ENCODE measurements around the gene SPRED3.
"Not testable (repeated sequence)": the region's sequence is repeated elsewhere in the genome, so short reads cannot be mapped to it uniquely, and the experiment has no call there.

Gene SPRED3

DNA sequence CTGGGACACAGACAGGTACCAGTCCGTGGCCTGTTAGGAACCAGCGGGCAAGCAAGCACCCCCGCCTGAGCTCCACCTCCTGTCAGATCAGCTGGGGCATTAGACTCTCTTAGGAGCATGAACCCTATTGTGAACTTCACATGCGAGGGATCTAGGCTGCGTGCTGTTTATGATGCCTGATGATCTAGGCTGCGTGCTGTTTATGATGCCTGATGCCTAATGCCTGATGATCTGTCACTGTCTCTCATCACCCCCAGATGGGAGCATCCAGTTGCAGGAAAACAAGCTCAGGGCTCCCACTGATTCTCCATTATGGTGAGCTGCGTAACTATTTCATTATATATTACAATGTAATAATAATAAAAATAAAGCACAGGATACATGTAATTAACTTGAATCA is 33.9 kb downstream of the SPRED3 start:
- DNase-seq = no peak

DNA sequence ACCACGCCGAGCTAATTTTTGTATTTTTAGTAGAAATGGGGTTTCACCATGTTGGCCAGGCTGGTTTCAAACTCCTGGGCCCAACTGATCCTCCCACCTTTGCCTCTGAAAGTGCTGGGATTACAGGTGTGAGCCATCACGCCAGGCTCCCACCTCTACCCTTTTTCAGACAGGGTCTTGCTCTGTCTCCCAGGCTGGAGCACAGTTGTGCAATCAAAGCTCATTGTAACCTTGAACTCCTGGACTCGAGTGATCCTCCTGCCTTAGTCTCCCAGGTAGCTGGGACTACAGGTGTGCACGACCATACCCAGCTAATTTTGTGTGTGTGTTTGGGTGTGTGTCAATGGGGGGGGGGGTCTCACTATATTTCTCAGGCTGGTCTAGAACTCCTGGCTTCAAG is 35.8 kb downstream of the SPRED3 start:
- no peak for DNase-seq

DNA sequence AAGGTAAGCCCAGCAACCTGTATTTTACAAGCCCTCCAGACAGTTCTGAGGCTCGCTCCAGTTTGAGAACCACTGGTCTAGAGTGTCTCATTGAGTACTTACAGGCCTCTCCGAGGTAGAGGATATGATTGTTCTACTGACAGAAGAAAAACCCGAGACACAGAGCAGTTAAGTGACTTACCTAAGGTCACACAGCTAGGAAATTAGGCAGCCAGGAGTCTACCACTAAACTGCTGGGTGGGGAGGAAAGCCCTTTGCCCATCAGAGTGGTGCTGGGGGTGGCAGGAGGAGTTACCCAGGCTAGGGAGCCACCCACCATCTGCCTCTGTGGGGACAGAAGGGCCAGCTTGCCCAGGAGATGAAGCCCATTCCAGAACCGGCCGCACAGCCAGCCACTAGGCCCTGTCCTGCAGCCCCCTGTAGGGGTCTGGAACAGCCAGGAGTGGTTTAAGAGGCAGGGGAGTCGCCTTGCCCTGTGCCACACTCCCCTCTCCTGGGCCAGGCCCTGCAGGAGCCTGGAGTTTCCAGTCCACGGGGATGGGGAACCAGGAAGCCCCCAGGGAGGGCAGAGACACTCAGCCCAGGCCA is 36.8 kb downstream of the SPRED3 start:
- DNase-seq = no peak

DNA sequence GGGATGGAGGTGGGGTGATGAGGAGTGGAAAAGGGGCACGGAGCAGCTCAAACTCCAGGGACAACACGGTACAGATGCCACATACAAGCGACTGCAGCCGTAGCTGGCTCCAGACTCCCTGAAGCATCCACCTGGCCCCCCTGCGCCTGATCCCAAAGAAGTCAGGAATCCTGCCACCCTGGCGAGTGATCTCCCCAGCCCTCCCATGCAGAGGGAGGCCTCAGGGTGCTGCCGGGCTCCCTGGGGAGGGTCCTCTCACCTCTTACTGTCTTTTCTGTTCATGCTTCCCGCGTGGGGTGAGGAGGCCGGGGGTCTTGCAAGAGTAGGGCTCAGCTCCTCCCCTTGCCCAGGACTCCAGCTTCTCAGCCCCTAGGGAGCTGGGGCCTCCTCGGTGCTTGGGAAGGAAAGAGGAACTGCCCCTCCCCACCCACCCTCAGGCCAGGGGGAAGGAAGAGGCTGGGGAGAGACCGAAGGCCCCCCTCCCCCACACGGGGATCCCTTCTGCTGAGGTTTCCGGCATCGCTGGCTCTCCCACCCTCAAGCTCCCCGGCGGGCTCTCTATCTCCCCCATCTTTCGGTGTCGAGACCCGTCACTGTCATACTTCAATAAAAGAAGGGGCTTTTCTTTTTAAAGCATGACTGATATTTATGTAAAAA is 37.4 kb downstream of the SPRED3 start, which contains the start of gene RASGRP4:
TSS of gene RASGRP4 (minus strand) at position 410 of the 657 bp plus-strand sequence. CDS start at position 282, 128 bp downstream.
- no peak for DNase-seq

DNA sequence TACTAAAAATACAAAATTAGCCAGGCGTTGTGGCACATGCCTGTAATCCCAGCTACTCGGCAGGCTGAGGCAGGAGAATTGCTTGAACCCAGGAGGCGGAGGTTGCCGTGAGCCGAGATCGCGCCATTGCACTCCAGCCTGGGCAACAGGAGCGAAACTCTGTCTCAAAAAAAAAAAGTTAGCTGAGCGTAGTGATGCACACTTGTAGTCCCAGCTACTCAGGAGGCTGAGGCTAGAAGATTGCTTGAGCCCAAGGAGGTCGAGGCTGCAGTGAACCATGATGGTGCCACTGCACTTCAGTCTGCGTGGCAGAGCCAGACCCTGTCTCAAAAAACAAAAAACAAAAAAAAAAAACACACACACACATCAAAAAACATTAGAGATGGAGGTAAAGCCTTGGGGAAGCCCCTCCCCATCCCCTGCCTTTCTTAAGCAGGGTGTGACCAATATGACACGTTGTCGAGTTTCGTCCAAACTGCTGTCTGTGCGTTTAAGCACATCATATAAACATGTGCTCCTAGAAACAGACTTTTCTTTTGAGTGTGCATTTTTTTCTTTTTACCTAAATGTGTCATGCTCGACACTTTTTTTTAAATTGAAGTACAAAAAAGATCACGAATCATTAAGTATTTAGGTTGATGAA is 38.7 kb downstream of the SPRED3 start:
- DNase-seq = not testable (repeated sequence)

DNA sequence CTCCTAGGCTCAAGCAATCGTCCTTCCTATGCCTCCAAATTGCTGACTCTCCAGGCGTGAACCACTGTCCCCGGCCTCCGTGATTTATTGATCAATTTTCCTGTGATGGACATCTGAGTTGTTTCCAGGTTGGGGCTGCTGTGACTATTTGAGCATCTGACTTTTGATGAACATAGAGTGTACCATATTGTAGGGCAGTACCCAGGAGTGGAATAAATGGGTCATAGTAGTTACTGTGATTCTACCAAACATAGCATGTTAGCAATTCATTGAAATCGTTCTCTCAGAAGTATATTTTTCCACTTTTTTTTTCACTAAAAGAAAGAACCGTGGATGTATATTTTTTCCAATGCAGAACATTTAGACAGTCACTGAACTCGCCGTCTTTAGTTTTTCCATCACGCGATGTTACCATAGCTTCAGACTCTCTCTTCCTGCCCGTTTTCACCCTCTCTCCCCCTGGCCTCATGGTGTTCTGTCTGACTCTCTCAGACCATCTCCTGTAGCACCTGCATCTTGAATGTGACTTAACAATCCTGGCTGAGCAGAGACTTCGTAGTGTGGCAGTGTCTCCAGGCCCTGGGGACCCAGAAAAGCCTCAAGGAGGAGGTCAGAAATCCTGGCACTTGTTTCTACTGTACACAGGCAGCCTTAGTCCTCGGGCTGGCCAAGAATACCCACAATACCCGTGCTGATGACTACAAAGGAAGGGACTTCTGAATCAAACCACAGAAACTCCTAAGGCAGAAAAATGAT is 40.7 kb downstream of the SPRED3 start:
- DNase-seq = no peak

DNA sequence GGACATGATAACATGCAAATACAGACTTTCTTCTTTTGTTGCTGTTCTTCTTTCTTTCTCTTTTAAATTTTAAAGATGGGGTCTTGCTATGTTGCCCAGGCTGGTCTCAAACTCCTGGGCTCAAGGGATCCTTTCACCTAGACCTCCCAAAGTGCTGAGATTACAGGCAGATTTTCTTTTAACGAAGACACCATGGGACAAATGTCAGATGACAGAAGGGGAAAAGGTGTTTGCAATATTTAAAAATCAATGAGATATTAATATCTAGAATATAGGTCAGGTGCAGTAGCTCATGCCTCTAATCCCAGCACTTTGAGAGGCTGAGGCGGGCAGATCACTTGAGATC is 41.3 kb downstream of the SPRED3 start:
- no peak for DNase-seq

DNA sequence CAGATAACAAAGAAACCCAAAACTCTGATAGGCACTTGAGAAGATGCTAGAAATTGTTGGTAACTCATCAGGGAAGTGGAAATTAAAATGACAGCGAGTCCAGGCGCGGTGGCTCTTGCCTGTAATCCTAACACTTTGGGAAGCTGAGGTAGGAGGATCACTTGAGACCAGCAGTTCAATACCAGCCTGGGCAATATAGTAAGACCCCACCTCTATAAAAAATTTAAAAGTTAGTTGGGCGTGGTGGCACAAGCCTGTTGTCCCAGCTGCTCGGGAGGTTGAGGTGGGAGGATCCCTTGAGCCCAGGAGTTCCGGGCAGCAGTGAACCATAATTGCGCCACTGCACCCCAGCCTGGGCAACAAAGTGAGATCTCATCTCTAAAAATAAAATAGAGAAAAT is 42.4 kb downstream of the SPRED3 start:
- no peak for DNase-seq

DNA sequence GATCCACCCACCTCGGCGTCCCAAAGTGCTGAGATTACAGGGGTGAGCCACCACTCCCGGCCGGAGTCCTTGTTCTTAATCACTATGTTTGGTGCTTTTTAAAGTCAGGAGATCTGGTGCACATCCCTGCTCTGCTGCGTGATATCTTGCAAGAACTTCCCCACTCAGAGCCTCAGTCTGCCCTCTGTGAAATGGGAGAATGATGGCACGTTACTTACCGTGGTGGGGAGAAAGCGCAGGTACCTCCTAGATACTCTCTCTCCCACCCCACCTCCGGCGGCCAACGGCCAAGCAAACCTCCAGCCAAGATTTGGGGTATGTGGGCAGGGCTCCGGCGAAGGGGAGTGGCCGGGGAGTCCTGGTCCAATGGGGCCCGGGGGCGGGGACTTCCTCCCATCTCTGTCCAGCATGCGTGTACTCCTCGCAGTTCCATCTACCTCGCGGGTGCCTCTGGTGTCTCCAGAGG is 44.8 kb downstream of the SPRED3 start, which contains the start of gene RYR1:
TSS of gene RYR1 (plus strand) at position 424 of the 466 bp plus-strand sequence. CDS start 139 bp downstream, outside the sequence.
- peak; percentile 35 for DNase-seq

DNA sequence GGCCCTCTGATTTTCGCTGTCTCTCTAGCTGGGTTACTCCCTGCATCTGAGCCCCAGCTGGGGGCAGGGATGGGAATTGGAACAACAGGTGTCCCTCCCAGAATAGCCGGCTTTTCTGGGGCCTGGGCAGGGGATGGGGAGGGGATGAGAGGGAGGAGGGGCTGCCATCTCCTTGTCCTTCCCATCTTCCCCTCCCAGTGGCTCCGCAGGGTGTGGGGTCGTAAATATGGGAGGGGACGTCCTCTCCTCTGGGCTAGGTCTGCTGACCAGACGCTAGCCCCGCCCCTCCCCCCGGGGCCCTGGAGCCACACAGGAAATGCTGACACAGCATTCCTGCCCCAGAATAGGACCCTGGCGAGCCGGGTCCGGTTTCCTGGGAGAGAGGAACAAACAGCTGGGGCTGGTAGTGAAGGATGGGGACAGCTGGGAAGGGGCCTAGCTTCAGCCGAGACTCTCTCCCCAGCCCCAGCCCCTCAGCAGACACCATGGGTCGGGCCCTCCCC is 46.1 kb downstream of the SPRED3 start:
- DNase-seq = no peak

DNA sequence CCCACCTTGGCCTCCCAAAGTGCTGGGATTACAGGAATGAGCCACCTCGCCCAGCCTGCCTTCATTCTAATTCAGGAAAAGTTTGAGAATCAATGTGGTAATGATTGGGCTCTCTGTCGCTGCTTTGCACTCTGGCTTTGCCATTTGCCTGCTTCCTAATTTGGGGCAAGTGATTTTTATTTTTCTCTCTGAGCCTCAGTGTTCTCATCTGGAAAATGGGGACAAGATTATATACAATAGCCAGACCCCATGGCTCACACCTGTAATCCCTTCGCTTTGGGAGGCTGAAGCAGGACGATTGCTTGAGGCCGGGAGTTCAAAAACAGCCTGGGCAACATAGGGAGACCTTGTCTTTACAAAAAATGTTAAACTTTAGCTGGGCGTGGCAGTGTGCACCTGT is 48.8 kb downstream of the SPRED3 start:
- DNase-seq = no peak

DNA sequence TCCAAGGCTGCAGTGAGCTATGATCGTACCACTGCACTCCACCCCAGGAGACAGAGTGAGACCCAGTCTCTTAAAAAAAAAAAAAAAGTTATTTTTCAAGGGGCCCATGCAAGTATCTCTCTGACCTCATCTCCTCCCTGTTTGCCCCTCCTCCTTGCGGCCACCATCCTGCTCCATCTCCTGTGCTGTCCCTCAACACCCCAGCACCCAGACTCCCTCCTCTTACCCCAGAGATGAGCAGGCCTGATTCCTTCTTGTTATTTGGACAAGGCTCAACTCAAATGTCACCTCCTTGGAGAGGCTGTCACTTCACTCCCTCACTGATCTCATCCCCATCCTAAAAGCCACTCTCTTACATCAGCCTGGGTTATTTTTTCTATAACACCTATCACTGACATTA is 49.4 kb downstream of the SPRED3 start:
- DNase-seq = no peak

DNA sequence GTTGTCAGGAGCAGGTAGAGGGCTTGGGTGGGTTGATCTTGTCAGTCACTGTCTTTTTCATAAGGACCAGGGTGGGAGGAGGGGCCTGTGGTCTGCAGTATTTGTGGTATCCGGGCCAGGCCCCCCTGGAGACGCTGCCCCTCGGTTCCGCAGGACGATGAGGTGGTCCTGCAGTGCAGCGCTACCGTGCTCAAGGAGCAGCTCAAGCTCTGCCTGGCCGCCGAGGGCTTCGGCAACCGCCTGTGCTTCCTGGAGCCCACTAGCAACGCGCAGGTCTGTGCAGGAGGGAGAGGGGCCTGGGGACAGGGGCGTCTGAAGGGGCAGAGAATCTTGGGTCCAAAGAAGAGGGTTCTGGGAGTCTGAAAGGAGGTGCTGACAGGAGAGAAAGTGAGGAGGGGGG is 52.1 kb downstream of the SPRED3 start:
- no peak for DNase-seq

DNA sequence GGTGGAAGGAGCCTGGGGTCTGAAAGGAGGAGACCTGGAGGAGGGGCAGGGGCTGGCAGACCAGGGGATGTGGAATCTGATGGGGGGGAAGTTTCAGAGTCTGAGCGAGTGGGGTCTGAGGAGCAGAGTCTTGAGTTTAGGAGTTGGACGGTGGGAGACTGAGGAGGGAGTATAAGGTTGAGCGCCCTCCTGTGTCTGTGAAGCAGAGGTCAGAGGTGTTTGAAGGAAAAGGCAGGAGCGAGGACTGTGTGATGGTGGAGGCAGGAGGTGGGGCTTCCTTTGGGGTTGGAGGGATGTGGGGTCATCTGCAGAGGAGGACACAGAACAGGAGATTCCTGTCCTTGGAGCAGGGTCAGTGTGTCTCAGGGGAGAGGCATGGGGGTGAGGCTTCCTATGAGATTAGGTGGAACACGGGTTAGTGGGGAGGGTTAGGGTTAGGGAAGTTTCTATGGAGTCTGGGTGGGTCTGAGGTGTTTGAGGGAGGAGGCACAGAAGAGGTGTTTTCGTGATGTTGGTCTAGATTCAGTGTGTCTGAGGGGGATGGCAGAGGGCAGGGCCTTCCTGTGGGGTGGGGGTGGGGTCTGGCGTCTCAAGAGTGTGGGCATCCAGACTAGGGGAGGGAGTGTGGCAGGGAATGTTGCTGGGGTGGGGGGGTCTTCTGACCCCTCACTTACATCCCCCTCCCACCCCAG is 53.3 kb downstream of the SPRED3 start:
- DNase-seq = no peak

DNA sequence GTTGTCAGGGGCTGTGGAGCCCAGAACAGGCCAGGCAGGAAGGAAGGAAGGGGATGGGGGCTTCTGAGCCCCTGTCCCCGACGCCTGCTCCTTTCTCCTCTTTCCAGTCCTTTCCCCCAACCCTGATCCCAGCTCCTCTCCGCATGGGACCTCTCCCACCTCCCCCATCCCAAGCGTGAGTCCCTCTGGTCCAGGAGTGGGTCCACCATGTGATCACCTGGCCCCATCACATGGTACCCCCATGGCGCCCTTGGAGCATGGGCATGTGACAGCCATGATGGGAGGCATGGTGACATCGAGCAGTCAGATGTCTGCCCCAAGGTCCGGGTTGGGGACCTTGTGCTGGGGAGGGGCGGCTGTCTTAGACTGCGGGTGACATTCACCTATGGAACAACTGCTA is 54.2 kb downstream of the SPRED3 start:
- no peak for DNase-seq

DNA sequence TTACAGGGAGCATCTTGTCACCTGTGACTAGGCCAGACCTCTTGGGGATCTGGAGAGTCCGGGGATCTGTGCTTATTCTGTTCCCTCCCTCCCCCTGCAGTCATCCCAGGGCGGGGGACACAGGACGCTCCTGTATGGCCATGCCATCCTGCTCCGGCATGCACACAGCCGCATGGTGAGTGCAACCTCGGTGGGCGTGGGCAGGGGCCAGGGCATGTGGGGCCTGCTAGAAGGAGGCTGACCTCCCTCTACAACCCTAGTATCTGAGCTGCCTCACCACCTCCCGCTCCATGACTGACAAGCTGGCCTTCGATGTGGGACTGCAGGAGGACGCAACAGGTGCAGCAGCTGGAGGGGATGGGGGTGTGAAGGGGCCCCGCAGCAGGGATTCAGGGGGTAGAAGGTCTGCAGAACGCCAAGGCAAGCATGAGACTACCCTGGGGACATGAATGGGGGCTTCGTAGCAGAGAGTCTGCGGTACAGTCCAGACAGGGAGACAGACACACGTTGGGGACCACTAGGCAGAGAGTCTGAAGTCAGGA is 55.0 kb downstream of the SPRED3 start:
- no peak for DNase-seq

DNA sequence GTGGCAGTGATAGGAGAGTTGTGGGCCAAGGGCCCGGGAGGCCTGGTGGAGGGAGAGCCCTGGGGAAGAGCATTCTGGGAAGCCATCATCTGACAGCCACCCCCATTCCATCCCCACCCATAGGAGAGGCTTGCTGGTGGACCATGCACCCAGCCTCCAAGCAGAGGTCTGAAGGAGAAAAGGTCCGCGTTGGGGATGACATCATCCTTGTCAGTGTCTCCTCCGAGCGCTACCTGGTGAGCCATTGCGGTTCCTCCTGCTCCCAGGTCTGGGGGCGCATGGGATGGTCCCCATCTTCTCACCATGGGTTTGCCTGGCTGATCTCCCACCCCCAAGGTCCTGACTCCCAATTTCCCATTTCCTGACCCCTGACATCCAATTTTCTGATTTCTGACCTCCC is 55.5 kb downstream of the SPRED3 start:
- no peak for DNase-seq

DNA sequence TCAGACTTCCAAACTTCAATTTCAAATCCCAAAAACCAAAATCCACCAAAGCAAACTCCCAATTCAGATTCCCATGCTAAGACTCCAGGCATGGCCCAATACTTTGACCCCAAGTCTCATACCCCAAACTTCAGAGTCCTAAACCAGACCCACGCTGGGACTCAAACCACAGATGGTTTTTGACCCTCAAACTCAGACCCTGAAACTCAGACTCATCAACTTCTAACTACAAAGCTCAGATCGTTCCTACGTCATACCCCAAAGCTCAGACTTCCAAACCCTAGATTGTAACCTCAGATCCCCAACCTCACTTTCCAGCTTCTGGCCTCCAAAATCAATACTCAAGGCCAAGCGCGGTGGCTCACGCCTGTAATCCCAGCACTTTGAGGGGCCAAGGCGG is 56.9 kb downstream of the SPRED3 start:
- DNase-seq = no peak

DNA sequence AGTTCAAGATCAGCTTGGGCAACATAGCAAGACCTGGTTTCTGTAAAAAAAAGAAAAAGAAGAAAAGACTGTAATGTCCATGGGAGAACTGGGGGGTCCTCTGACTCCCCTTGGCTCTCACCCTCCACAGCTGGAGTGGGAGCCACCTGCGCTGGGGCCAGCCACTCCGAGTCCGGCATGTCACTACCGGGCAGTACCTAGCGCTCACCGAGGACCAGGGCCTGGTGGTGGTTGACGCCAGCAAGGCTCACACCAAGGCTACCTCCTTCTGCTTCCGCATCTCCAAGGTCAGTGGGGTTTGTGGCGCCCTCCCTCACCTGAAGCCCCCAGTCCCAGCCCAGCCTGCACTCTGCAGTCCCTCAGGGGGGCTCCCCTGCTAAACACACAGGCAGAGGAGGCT is 59.7 kb downstream of the SPRED3 start:
- DNase-seq = no peak
